OCI-LY7 (cell line): ENCODE results near the gene KHDC1. TPM values are rescaled to one million over a fixed set of nuclear protein-coding genes. Genes with fewer than 3 reads are reported as not detected.

ENCODE experiments used
- BruUV-seq: library from RNA; stranded (reverse); fragments of 400-500 nt; replicated peaks from 2 replicates; lab custom pipeline; 2021; lab: Mats Ljungman, UMichigan
- CTCF ChIA-PET: fragments of 300-600 bp; sonication (Branson Sonifier 250); formaldehyde crosslinking; loops from one replicate; lab custom pipeline; 2022; ENCODE audit warnings: antibody characterized with exemption; ENCODE audit not compliant: unreplicated experiment; lab: Charles Lee
- POLR2A ChIA-PET: fragments of 300-600 bp; sonication (Branson Sonifier 250); formaldehyde crosslinking; loops from one replicate; lab custom pipeline; 2022; ENCODE audit warnings: antibody characterized with exemption; lab: Charles Lee
- DNase-seq: peaks from one replicate; pipeline ENCODE4 v3.0.0-alpha.2; 2015; ENCODE audit warnings: low spot score
- H2AFZ ChIP-seq: fragments of 200-600 bp; sonication (generic), shearing (Covaris generic); 2 replicates; pipeline ENCODE4 v1.6.1; 2014; ENCODE audit warnings: mild to moderate bottlenecking, antibody characterized with exemption, low read length, moderate library complexity
- H3K27ac ChIP-seq: fragments of 200-600 bp; sonication (generic); 2 replicates; pipeline ENCODE4 v1.5.1; 2014; ENCODE audit warnings: mixed run types, low read depth, mild to moderate bottlenecking, moderate library complexity, low read length, inconsistent platforms; ENCODE audit not compliant: poor library complexity, severe bottlenecking
- H3K36me3 ChIP-seq: fragments of 200-600 bp; sonication (generic); 2 replicates; pipeline ENCODE4 v1.6.1; 2014; ENCODE audit warnings: mild to moderate bottlenecking, antibody characterized with exemption, low read length, moderate library complexity, mixed read lengths; ENCODE audit not compliant: insufficient read depth
- H3K4me1 ChIP-seq: fragments of 200-600 bp; sonication (generic); 2 replicates; pipeline ENCODE4 v1.5.1; 2014; ENCODE audit warnings: mild to moderate bottlenecking, low read length; ENCODE audit not compliant: insufficient read depth, poor library complexity, severe bottlenecking
- H3K4me2 ChIP-seq: fragments of 200-600 bp; sonication (generic); 2 replicates; pipeline ENCODE4 v1.6.1; 2014; ENCODE audit warnings: mild to moderate bottlenecking, low read length
- H3K4me3 ChIP-seq: fragments of 200-600 bp; sonication (generic); 2 replicates; pipeline ENCODE4 v1.5.1; 2014; ENCODE audit warnings: mild to moderate bottlenecking, low read depth, low read length; ENCODE audit not compliant: poor library complexity, severe bottlenecking
- H3K79me2 ChIP-seq: fragments of 200-600 bp; sonication (generic); 2 replicates; pipeline ENCODE4 v1.6.1; 2016; ENCODE audit warnings: low read depth, mild to moderate bottlenecking, low read length, moderate library complexity, mixed read lengths; ENCODE audit not compliant: insufficient read depth
- H3K9me2 ChIP-seq: fragments of 200-600 bp; sonication (generic); 2 replicates; pipeline ENCODE4 v1.6.1; 2016; ENCODE audit warnings: mild to moderate bottlenecking, low read length, mixed read lengths; ENCODE audit not compliant: insufficient read depth
- H3K9me3 ChIP-seq: fragments of 200-600 bp; sonication (generic); 2 replicates; pipeline ENCODE4 v1.6.1; 2014; ENCODE audit warnings: mild to moderate bottlenecking, mixed run types, low read length, mixed read lengths
- H4K20me1 ChIP-seq: fragments of 200-600 bp; sonication (generic); 2 replicates; pipeline ENCODE4 v1.6.1; 2014; ENCODE audit warnings: mild to moderate bottlenecking, antibody characterized with exemption, low read length, moderate library complexity, mixed read lengths; ENCODE audit not compliant: insufficient read depth
- EZH2phosphoT487 ChIP-seq: fragments of 200-600 bp; sonication (generic); IDR thresholded peaks from 2 replicates; pipeline ENCODE4 v1.6.1; 2018; ENCODE audit warnings: low read depth, borderline replicate concordance, mild to moderate bottlenecking, mixed run types, antibody characterized with exemption, low read length, moderate library complexity, mixed read lengths
- intact Hi-C: fragments of 100-400 bp; cut with micrococcal nuclease; formaldehyde crosslinking; loops from one replicate; pipeline ENCODE4 v1.10.0; 2022; ENCODE audit not compliant: unreplicated experiment
- total RNA-seq, 2 experiments: library from RNA; depleted of rRNA in 1 of 2; stranded (reverse); fragments of >200 nt in 1 of 2; shearing (Covaris generic) in 1 of 2; gene quantifications; 2 replicates each; pipeline ENCODE4 v1.2.3, GENCODE V29; 2014 to 2022
- TF ChIP-seq, protein P1 (sequence below): fragments of 200-600 bp; sonication (generic); conservative IDR thresholded peaks from 2 replicates; pipeline ENCODE4 v1.5.1; 2014; ENCODE audit warnings: mild to moderate bottlenecking, antibody characterized with exemption, low read length, moderate library complexity, mixed read lengths

Gene KHDC1
- total RNA-seq, 2 experiments from 2014 or later, result 16.2 to 22.3 TPM

DNA sequence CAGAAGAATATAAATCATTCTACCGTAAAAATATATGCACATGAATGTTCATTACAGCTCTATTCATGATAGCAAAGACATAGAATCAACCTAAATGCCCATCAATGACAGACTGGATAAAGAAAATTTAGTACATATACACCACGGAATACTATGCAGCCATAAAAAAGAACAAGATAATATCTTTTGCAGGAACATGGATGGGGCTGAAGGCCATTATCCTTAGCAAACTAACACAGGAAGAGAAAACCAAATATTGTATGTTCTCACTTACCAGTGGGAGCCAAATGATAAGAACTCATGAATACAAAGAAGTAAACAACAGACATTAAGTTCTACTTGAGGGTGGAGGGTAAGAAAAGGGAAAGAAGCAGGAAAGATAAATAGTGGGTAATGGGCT lies 46.1 kb downstream of the KHDC1 start:
- intact Hi-C loops, result no loop called here
- H3K4me2 ChIP-seq, result no peak overlapping the region
- no TSS peak for BruUV-seq
- no peak for DNase-seq
- TF ChIP-seq, protein P1, sequence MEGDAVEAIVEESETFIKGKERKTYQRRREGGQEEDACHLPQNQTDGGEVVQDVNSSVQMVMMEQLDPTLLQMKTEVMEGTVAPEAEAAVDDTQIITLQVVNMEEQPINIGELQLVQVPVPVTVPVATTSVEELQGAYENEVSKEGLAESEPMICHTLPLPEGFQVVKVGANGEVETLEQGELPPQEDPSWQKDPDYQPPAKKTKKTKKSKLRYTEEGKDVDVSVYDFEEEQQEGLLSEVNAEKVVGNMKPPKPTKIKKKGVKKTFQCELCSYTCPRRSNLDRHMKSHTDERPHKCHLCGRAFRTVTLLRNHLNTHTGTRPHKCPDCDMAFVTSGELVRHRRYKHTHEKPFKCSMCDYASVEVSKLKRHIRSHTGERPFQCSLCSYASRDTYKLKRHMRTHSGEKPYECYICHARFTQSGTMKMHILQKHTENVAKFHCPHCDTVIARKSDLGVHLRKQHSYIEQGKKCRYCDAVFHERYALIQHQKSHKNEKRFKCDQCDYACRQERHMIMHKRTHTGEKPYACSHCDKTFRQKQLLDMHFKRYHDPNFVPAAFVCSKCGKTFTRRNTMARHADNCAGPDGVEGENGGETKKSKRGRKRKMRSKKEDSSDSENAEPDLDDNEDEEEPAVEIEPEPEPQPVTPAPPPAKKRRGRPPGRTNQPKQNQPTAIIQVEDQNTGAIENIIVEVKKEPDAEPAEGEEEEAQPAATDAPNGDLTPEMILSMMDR, result no peak
- TF ChIP-seq EZH2phosphoT487, result no peak
- ChIA-PET CTCF (no interaction called here), POLR2A (no interaction called here)
- H3K9me3 ChIP-seq, result no peaks in the 10 kb centered on the region
- H3K4me3 ChIP-seq, result no peak overlapping the region
- H3K79me2 ChIP-seq, result no peaks in the 10 kb centered on the region
- H3K4me1 ChIP-seq, result no peaks in the 10 kb centered on the region
- H3K9me2 ChIP-seq, result no peaks in the 10 kb centered on the region
- no peaks in the 10 kb centered on the region for H4K20me1 ChIP-seq
- no peak overlapping the region for H3K27ac ChIP-seq
- H2AFZ ChIP-seq, result no peak overlapping the region
- no peaks in the 10 kb centered on the region for H3K36me3 ChIP-seq

DNA sequence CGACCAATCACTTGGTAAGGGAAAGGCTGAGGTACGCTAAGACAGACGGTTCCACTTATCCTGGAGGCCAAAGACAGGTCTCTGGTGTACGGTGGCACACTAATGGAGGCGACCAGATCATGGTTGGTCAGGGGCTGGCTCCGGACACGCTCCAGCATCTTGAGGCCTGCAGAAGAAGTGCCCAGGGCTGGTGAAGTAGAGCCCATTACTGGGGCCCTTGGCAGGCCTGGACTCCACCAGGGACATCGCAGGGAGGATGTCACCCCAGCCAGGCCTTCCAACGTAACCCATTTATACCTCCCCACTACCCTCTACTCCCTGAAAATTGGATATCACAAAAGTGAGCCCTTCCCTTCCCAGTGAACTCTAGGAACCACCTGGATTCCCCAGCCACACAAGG lies 53.9 kb downstream of the KHDC1 start:
- CTCF ChIA-PET, result no interaction called here
- BruUV-seq, result no TSS peak
- Histone ChIP-seq H3K4me2 (no peak overlapping the region), H3K9me3 (no peaks in the 10 kb centered on the region), H2AFZ (no peak overlapping the region), H3K4me3 (no peak overlapping the region), H3K4me1 (no peaks in the 10 kb centered on the region), H4K20me1 (no peaks in the 10 kb centered on the region), H3K36me3 (no peaks in the 10 kb centered on the region), H3K9me2 (no peaks in the 10 kb centered on the region), H3K79me2 (no peaks in the 10 kb centered on the region), H3K27ac (no peak overlapping the region)
- intact Hi-C loops, result no loop called here
- POLR2A ChIA-PET, result no interaction called here
- TF ChIP-seq, protein P1, result no peak
- TF ChIP-seq EZH2phosphoT487, result no peak
- DNase-seq, result no peak

- H4K20me1 ChIP-seq, result no peaks in the 10 kb centered on the region
- no peaks in the 10 kb centered on the region for H3K9me3 ChIP-seq
- no peaks in the 10 kb centered on the region for H3K36me3 ChIP-seq
- H3K79me2 ChIP-seq, result no peaks in the 10 kb centered on the region
- no peak overlapping the region for H3K4me2 ChIP-seq
- H3K27ac ChIP-seq, result no peak overlapping the region
- ChIA-PET POLR2A (no interaction called here), CTCF (no interaction called here)
- intact Hi-C loops, result no loop called here
- no peaks in the 10 kb centered on the region for H3K4me1 ChIP-seq
- H3K9me2 ChIP-seq, result no peaks in the 10 kb centered on the region
- no peak overlapping the region for H3K4me3 ChIP-seq
- no peak for DNase-seq
- no peak overlapping the region for H2AFZ ChIP-seq
- no TSS peak for BruUV-seq
- TF ChIP-seq, protein P1, result no peak
- TF ChIP-seq EZH2phosphoT487, result no peak
These were observed 55.7 kb downstream of the KHDC1 start for GRCh38 chr6:73207221-73207837.
